Measurements from ENCODE around the gene C5orf34.
"Not testable (repeated sequence)": the region's sequence is repeated elsewhere in the genome, so short reads cannot be mapped to it uniquely, and the experiment has no call there.

C5orf34 gene, protein sequence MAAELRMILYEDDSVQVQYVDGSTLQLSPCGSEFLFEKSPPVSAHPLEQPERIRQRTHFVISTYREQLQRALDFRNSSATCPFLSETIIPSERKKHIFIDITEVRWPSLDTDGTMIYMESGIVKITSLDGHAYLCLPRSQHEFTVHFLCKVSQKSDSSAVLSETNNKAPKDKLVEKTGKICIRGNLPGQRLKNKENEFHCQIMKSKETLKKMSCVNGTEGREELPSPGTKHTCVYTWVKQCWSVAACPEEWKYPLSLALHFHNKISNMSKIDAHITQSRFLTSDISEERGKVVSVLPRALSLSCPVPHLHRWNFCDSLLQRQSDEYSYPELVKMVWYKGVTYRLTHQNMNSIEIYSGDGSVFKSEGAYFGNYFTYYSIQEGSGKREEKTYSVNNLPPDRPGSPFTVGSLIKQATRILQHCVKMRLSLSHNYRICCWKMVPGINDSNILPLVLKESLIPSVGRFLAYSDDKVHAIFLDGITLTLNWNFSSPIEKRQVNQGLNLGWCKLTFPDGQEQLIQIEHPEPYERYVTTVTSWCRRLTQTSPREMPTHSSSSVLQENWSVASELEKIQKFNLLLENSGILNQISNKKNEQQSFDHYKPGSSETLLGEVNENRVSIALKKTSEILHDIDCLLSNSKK

DNA sequence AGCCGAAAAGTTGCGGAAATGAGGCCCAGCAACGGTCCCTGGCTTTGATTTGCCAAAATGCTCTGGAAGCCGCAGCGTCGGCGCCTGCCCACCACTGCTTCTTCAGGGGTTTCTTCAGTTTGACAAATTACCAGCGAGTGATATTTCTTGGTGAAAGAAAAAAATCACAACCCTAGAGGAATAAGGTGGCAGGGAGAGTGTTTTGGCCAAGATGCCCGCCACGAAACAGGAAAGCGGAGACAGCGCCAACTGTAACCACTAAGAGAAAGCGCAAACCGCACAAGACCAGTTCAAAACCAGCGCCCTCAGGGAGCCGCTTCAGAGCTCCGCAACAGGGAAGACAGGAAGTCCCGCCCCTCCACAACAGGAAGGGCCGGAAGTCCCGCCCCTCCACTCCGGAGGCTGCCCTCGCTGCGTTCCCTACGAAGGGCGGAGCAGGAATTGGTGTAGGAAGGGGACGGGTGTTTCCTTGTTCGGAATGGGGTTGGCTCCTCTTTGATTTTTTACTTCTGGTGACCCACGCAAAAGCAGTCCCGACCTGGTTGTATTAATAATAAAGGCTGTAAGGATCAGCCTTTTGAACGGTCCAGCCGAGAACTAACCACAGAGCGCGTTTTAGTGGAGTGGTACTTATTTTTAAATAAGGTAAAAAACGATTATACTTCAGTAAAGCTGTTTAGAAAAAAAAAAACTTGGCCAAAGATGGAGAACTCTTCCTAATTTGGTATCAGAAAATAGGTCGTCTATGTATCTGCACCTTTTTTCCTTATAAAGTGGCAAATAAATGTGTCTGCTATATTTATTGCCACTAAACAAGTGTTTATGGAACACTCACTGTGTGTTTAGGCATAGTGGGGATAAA, at the start of gene C5orf34:
C5orf34 (minus strand) TSS at position 333 of the 862 bp plus-strand sequence. CDS start 5,809 bp downstream, outside the sequence.
- peak; percentile 99 for DNase-seq

GRCh38 chr5:43564289-43564850, 49.4 kb upstream of the C5orf34 start:
- no peak for DNase-seq

DNA sequence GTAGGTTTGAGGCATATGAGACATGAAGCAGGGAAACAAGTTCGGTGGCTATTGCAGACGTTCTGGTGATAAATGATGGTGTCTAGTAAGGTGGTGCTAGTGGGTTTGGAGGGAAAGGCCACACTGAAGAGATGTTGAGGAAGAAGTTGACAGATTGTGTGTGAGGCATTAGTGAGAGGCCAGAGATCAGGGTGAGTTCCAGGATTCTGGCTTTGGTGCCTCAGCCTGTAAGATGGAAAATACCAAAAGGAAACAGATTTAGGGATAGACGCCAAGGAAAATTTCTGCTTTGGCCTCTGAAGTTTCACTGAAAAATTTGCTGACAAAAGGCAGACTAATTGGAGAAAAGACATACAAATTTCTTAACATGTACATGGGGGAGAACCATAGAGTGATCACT, 48.4 kb upstream of the C5orf34 start:
- DNase-seq: no peak

DNA sequence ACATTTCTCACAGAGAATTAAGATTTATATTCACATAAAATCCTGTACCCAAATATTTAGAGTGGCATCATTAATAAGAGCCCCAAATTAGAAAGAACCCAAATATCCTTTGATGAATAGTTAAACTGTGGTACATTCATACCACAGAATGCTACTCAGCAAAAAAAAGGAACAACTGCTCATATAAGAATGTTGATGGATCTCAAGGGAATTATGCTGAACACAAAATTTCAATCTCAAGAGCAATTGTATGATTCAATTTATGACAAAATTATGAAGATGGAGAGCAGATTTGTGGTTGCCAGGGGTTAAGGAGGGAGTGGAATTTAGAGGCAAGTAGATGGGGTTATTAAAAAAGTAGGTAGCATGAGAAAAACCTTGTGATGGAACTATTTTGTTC, 46.4 kb upstream of the C5orf34 start:
- no peak for DNase-seq

- no peak for DNase-seq
These were observed 45.2 kb upstream of the C5orf34 start for GRCh38 chr5:43560128-43560527.

GRCh38 chr5:43556857-43557542, 42.1 kb upstream of the C5orf34 start, which contains the start of gene PAIP1:
Gene PAIP1 (minus strand): TSS chr5:43557077. CDS start chr5:43556846, 231 bp downstream.
- DNase-seq: peak; percentile 84

DNA sequence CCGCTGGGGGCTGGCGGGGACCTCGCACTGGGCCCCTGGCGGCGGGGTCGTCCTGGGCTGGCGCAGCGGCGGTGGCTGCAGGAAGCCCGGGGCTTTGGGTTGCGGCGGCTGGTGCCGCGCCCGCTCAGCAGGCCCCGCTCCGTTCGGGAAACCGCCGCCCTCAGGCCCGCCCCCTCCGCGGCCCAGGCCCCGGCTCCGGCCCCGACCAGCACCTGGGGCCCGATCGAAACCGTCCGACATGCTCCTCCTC, 41.6 kb upstream of the C5orf34 start:
- not testable (repeated sequence) for DNase-seq

- DNase-seq: peak; percentile 52
These were observed 41.1 kb upstream of the C5orf34 start for GRCh38 chr5:43555895-43556606.

- no peak for DNase-seq
These were observed 39.5 kb upstream of the C5orf34 start for GRCh38 chr5:43554497-43554896.

- DNase-seq: no peak
These were observed 38.4 kb upstream of the C5orf34 start for GRCh38 chr5:43553381-43553780.

DNA sequence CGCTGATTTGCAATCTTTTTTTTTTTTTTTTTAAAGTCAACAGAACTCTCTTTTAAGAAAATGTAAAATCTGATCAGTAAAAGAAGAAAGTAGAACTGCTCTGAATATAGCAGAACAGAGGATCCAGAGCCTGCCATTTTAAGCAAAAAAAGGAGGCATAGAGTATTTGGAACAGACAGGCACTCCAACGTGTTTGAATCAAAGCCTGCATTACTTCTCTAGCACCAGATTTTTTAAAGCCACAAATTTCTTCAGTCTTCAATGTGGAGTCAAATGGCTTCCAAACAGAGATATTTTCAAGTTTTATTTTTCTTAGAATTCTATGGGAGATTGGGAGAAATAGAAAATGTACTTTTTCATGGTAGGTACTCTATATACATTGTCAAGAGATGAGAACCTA, 36.8 kb upstream of the C5orf34 start:
- DNase-seq: no peak

- not testable (repeated sequence) for DNase-seq
These were observed 34.3 kb upstream of the C5orf34 start for GRCh38 chr5:43549272-43549671.

DNA sequence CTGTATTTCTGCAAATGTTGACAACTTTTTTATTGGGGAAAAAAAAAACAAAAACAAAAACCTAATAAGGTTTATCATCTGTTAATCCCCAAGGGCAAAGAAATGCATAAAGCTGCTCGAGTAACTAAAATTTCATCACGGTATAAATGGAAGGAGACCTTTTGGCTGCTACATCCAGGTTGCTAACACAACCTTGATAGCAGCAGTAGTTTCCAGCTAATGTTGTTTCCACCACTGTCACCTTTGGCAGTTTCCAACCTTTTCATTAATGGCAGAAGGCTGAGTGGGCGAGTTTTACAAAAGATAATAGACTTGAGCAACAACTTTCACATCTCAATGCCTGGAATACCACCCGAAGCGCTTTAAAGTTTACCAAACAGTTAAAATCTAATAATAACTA, 33.4 kb upstream of the C5orf34 start:
- no peak for DNase-seq

DNA sequence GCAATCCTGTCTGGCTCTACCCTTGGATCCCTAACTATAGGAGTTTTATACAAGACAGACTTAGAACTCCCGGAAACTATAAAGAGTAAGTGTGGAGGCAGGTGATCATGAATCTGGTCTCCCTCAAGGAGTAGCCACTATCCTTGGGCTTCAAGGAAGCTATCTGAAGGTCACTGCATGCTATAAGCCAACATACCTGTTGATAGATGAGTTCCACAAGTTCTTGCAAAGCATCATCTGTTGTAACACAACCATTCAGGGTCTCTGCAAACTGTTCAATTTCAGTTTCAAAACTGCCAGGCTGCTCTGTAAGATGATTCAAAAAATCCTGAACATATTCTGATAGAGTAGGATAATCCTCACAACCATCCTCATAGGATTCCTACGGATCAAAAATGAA, 32.6 kb upstream of the C5orf34 start:
- DNase-seq: no peak

- DNase-seq: no peak
These were observed 28.5 kb upstream of the C5orf34 start for GRCh38 chr5:43543434-43543833.

DNA sequence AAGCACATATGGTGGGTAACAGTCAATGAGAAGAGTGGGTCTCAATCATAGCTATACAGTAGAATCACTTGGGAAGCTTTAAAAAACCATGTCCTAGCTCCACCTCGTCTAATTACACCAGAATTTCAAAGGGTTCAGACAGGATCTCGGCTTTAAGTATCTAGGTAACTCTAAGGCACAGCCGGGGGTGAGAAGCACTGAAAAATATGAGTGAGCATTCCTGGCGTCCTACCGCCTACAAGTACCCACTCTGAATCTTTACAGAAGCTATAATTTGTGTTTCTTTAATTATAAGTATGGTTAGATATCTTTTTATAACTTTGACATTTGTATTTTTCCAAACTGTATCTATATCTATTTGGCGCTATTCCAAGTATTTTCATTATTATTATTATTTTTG, 25.8 kb upstream of the C5orf34 start:
- DNase-seq: no peak

DNA sequence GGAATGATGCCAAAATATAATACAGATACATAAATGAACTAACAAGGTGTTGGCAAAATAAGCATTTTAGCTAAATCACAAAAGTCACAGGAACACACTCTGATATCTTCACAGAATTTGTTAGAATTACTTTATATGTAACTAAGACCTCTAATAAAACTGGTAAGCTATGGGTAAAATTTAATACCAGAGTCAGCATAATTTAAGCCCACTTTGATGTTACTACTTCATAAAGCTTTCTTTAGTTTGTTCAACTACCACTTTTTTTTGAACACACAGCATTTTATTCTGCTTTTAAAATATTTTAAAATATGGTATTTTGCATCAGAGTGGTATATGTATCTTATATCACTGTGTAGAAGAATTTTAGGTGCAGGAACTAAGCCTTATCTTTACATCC, 22.0 kb upstream of the C5orf34 start:
- no peak for DNase-seq

- no peak for DNase-seq
These were observed 18.7 kb upstream of the C5orf34 start for GRCh38 chr5:43533646-43534045.

GRCh38 chr5:43530648-43531047, 15.7 kb upstream of the C5orf34 start:
- DNase-seq: no peak

DNA sequence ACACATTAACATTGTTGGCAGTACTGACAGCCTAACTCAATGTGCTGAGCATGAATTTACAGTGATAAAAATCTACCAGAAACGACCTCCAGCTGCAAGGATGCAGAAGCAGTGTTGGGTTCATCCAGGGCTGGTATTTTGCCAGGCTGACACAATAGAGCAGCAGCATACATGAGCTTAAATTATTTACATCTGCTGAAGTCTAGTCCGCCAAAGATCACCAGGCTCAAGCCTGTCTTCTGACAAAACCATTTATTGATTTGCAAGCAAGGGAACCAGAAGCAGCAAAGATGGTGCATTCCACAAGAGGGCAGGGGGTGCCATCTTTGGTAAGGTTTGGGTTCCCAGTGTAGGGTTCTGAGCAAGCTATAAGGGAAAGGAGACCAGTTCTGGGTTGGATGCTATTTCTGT, 8.7 kb upstream of the C5orf34 start:
- DNase-seq: no peak

DNA sequence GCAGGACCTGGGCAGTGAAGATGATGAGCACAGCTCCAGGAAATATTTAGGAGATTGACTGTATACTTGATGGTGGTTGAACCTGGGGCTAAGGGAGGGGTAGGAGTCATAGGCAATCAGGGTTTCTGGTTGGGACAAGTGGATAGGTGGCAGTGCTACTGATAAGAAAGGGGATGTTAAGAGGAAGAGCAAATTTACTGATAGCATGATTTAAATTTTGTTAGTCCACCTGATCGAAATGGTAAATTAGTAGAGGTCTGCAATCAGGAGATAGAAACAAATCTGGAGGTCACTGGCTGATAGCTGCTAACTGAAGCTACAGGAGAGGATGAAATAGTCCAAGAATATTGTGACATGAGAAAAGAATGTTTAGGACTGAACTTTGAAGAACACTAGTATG, 5.7 kb upstream of the C5orf34 start:
- no peak for DNase-seq

GRCh38 chr5:43515678-43516048, 715 bp upstream of the C5orf34 start:
- no peak for DNase-seq

Measured in NCI-H748 treated with DMSO at 0.1 percent for 48 hours (cell line).